ENCODE measurements around the gene VGLL4. TPM values are rescaled to one million over a fixed set of nuclear protein-coding genes. Genes with fewer than 3 reads are reported as not detected.

The VGLL4 gene
- total RNA-seq, 1 experiment from 2014 or later = 26.9 TPM

GRCh38 chr3:11565932-11566331 lies 77.8 kb downstream of the VGLL4 start:
- H3K9ac ChIP-seq (ENCODE audit: low read length) = no peak overlapping the region
- H3K36me3 ChIP-seq (ENCODE audit: control insufficient read depth in 1 of 2, insufficient read depth in 2 of 2, low read length in 2 of 2) = no peaks in the 10 kb centered on the region
- TF ChIP-seq EZH2phosphoT487 (IDR thresholded peaks at IDR 0.05; ENCODE audit: borderline replicate concordance) = no peak
- TF ChIP-seq CTCF (IDR thresholded peaks at IDR 0.05 in 2 of 3, conservative IDR thresholded peaks at IDR 0.05 in 1 of 3; ENCODE audit: borderline replicate concordance in 1 of 3, insufficient read depth in 1 of 3, low read depth in 2 of 3, low read length in 2 of 3) = no peak
- TF ChIP-seq ATF3 (IDR thresholded peaks at IDR 0.05) = no peak
- no peak for TF ChIP-seq ZBTB33 (IDR thresholded peaks at IDR 0.05; ENCODE audit: extremely low read depth, insufficient replicate concordance, low read length)
- TF ChIP-seq TCF7L2 (IDR thresholded peaks at IDR 0.05; ENCODE audit: borderline replicate concordance, extremely low read depth, insufficient read depth, insufficient read length) = no peak
- no peak for TF ChIP-seq SIN3A (IDR thresholded peaks at IDR 0.05; ENCODE audit: low read depth)
- no peak for TF ChIP-seq MAX (IDR thresholded peaks at IDR 0.05)
- no peak for TF ChIP-seq RAD21 (IDR thresholded peaks at IDR 0.05; ENCODE audit: low read depth)
- TF ChIP-seq ZNF274 (IDR thresholded peaks at IDR 0.05; ENCODE audit: low read depth, low read length) = no peak
- no peak for TF ChIP-seq POLR2A (IDR thresholded peaks at IDR 0.05; ENCODE audit: borderline replicate concordance, extremely low read depth, insufficient read depth, insufficient read length)
- TF ChIP-seq SRF (IDR thresholded peaks at IDR 0.05; ENCODE audit: low read depth) = no peak
- TF ChIP-seq CEBPB (IDR thresholded peaks at IDR 0.05; ENCODE audit: low read depth) = no peak
- TF ChIP-seq YY1 (IDR thresholded peaks at IDR 0.05; ENCODE audit: extremely low read depth, insufficient replicate concordance, low read depth, low read length) = no peak
- TF ChIP-seq ZFX (IDR thresholded peaks at IDR 0.05) = no peak
- TF ChIP-seq FOSL1 (IDR thresholded peaks at IDR 0.05; ENCODE audit: low read depth) = no peak
- H3K9me3 ChIP-seq (ENCODE audit: control insufficient read depth in 1 of 2, insufficient read depth in 1 of 2, low read depth in 1 of 2, low read length in 2 of 2) = no peaks in the 10 kb centered on the region
- POLR2A ChIA-PET = no interaction called here
- H2AFZ ChIP-seq (ENCODE audit: low read depth, low read length, poor library complexity, severe bottlenecking) = no peak overlapping the region
- no peak overlapping the region for H3K4me2 ChIP-seq (ENCODE audit: low read length)
- ATAC-seq (no peak), DNase-seq (ENCODE audit: low read depth, low spot score) (no peak)
- no peak overlapping the region for H3K27ac ChIP-seq (ENCODE audit: low read depth, low read length)
- H3K9me2 ChIP-seq (ENCODE audit: insufficient read depth) = no peaks in the 10 kb centered on the region
- CTCF ChIA-PET = no interaction called here
- intact Hi-C loops (cut with micrococcal nuclease) = no loop called here
- peaks cover 30 to 40% of the 10 kb centered on the region in 2 experiments for H3K4me1 ChIP-seq (ENCODE audit: control insufficient read depth in 1 of 2, insufficient read depth in 2 of 2, low read length in 2 of 2)
- no TSS peak for BruUV-seq (replicated peaks)
- H3K4me3 ChIP-seq (replicated peaks in 1 of 2; ENCODE audit: low read depth in 1 of 2, low read length in 2 of 2) = no peak overlapping the region
- H3K79me2 ChIP-seq (ENCODE audit: insufficient read depth, low read length) = peaks cover 3% of the 10 kb centered on the region; the same call in 1 of the 2 replicates
- RAD21 ChIA-PET (ENCODE audit: low non-redundant PET in 1 of 2, low total read pairs in 2 of 2, uncharacterized antibody in 2 of 2, unreplicated experiment in 2 of 2) = no interaction called here
- no peaks in the 10 kb centered on the region for H3K27me3 ChIP-seq (ENCODE audit: insufficient read depth, low read length)
- no peaks in the 10 kb centered on the region for H4K20me1 ChIP-seq (ENCODE audit: insufficient read depth)
